Fibroblast of the aortic adventitia (primary cell): ENCODE results near the gene NPIPA5. TPM values are rescaled to one million over a fixed set of nuclear protein-coding genes. Genes with fewer than 3 reads are reported as not detected.
"Not testable (repeated sequence)": the region's sequence is repeated elsewhere in the genome, so short reads cannot be mapped to it uniquely, and the experiment has no call there.

Experiments used
- DNase-seq: peaks from one replicate; pipeline ENCODE4 v3.0.0-alpha.2; 2010; ENCODE audit warnings: low read depth
- H3K4me3 ChIP-seq: 2 replicates; pipeline ENCODE4 v1.5.1; 2011; ENCODE audit warnings: low read depth, mild to moderate bottlenecking, control low read depth, low read length, moderate library complexity
- total RNA-seq: library from RNA; depleted of rRNA; stranded (reverse); fragments of >200 nt; gene quantifications from 2 replicates; pipeline ENCODE4 v1.2.3, GENCODE V29; 2012; ENCODE audit warnings: low replicate concordance

Gene NPIPA5
- total RNA-seq, 1 donor, result 0.54 TPM

DNA sequence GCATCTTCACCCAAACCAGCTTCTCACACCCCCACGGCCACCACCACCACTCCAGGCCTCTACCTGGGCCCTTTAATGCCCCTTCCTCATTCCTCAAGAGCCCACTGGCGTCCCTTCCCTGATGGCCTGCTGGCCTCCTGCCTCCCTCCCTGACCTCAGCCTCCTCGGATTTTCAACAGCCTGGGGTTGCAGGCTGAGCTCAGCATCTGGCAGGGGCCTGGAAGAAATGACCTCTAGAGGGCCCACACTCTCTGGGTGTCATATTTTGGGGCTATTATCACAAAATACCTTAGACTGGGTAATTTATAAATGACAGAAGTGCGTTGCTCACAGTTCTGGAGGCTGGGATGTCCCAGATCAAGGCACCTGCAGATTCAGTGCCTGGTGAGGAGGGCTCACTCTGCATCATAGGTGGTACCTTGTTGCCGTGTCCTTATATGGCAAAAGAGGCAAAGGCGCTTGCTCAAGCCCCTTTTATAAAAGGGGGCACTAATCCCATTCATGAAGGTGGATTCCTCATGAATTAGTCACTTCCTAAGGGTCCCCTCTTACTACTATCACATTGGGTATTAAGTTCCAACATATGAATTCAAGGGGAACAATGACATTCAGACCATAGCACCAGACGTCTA, 40.0 kb downstream of the NPIPA5 start:
- H3K4me3 ChIP-seq, DNase-seq: not testable (repeated sequence)

DNA sequence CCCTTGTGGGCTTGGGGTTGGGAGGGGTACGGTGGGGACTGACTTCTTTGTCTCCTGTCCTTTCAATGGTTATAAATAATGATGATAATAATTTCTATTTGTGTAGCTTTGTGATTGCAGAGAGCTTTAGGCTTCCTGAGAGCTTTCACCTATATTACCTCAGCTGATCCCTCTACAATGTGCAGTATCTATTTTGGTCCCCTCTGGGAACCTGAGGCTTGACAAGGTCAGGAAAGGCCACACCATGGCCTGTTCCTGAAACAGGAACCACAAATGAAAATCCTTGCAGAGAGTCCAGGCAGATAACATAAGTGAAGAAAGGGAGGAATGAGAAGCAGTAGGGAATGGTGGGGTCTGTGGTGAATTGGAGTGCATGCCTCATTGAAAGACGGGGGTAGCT, 42.5 kb downstream of the NPIPA5 start:
- H3K4me3 ChIP-seq, DNase-seq: not testable (repeated sequence)

DNA sequence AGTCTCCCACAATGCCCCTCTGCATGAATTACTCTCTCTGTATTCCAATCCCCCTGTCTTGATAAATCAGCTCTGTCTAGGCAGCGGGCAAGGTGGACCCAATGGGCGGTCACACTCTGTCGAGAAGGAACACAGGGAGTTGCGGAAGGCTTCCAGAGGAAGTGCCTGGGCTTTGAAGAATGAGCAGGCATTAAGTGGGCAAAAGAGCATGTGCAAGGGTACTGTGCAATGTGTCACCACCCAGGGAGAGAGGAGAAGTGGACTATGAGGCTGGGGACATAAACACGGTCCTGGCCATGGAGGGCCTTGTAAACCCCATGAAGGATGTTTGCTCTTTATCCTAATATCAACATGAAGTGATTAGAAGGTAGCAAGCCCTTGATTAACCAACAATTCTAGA, 44.1 kb downstream of the NPIPA5 start:
- DNase-seq, H3K4me3 ChIP-seq: not testable (repeated sequence)

- not testable (repeated sequence) for DNase-seq, H3K4me3 ChIP-seq
Observed at GRCh38 chr16:15330978-15331377, 47.1 kb downstream of the NPIPA5 start.

- H3K4me3 ChIP-seq, DNase-seq: not testable (repeated sequence)
Observed at GRCh38 chr16:15324954-15325353, 53.1 kb downstream of the NPIPA5 start.

GRCh38 chr16:15323373-15323772, 54.7 kb downstream of the NPIPA5 start:
- not testable (repeated sequence) for DNase-seq, H3K4me3 ChIP-seq

DNA sequence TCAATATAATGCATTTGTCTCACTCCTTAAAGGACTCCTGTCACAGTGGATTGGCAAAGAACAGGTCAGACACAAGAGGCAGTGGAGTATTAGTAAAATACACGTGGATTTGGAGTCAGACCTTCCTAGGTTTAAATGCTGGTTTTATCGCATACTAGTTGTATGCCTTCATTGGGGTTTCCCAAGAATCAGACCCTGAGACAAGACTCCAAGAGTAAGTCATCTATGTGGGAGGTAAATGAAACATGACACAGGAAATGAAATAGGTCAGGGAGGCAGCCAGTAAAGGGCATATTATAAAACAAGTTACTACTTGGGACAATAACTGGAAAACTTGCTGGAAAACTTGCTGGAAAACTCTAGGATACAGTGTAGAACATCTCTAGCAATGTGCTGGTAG, 56.9 kb downstream of the NPIPA5 start:
- H3K4me3 ChIP-seq, DNase-seq: not testable (repeated sequence)

DNA sequence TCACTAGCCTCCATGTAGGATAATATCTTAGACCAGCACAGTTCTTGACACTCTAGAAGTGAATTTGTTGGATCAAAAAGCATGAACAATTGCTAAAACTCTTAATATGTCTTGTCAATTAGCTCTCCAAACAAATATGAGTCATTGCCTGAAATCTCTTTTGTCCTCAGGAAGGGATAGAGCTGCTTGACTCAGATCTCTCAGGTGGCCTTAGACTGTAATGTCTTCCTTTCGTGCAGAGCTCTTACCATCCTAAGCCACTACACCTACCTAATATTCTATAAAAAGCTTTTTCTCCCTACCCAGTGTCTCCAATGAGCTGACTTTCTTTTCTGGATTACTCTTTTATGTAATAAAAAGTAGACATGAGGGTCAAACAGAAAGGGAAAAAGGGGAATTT, 63.5 kb downstream of the NPIPA5 start:
- H3K4me3 ChIP-seq, DNase-seq: not testable (repeated sequence)

Other genes starting within 250 kb of the NPIPA5 start
- gene MPV17L, start 17.5 kb upstream of the NPIPA5 start, total RNA-seq, result 1.1 and 3.3 TPM in 2 replicates
- gene BMERB1, start 56.3 kb upstream of the NPIPA5 start, total RNA-seq, result 64.3 and 105 TPM in 2 replicates